GM21737 (cell line): ENCODE data around the gene CTSF.
"Not testable (repeated sequence)": the region's sequence is repeated elsewhere in the genome, so short reads cannot be mapped to it uniquely, and the experiment has no call there.

Experiments
- ATAC-seq: cut with Tn5 transposase; IDR thresholded peaks from one replicate; pipeline ENCODE4 v1.9.1; 2021; ENCODE audit warnings: mild to moderate bottlenecking, moderate library complexity; ENCODE audit not compliant: unreplicated experiment

CTSF gene

DNA sequence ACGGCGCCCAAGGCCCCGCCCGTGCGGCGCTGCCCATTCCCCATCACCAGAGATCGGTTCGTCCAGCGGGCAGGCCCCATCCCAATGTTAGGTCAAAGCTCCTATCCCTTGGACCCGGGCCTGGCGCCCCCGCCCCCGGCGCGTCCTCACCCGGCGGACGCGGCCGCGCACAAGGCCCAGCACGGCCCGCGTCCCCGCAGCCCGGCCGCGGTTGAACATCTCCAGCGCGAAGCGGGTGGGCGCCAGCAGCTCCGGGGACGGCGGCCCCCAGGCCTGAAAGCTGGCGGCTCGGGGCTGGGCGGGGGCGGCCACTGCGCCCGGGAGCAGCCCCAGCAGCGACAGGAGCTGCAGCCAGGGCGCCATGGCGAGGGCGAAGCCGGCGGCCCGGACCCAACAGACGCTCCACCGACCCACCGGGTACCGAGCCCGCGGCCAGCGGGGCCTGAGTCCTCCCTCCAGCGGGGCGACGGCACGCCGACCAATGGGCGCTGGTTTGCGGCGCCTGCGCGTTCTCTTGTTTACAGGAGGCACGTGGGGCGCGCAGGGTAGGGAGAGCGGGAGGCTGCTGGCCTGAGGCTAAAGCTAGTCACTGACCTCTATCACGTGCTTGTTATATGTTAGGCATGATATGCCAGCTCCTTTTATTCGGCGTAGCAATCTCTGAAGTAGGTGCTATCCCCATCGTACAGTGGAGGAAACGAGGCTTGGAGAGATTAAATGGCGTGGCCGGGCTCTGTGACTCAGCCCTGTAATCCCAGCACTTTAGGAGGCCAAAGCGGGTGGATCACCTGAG, at the start of gene CTSF:
Gene CTSF (minus strand): TSS at position 483 of the 793 bp plus-strand sequence. CDS start 120 bp downstream, at position 363.
- no peak for ATAC-seq

DNA sequence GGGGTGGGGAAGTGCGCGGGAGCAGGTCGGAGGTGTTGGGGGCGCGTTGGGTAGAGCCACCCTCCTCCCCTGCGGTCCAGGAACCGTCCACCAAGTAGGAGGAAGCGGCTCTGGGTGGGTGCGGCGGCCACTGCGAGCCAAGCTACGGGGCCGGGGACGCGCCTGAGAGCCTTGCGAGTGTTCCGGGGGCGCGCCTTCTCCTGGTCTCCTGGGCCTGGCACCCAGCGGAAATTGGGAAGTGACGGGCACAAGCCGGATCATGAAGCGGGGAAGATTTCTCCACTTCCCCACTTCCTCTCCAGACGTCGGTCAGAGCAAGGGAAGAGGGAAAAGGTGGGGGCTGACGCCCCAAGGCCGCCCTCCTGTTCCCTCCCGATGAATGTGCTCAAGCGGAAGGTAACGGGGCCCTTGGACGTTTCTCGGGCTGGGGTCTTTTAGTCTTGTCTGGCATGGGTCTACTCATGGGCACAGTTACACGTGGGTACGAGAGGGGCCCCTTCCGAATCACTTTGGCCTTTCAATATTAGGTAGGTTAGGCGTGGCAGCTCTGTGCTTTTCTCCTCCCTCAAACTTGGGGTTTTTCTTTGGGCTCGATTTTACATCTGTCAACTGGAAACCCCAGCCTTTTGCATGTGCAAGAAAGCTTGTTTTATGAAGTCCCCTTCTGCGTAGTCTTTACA, 48.9 kb upstream of the CTSF start:
- ATAC-seq = no peak

DNA sequence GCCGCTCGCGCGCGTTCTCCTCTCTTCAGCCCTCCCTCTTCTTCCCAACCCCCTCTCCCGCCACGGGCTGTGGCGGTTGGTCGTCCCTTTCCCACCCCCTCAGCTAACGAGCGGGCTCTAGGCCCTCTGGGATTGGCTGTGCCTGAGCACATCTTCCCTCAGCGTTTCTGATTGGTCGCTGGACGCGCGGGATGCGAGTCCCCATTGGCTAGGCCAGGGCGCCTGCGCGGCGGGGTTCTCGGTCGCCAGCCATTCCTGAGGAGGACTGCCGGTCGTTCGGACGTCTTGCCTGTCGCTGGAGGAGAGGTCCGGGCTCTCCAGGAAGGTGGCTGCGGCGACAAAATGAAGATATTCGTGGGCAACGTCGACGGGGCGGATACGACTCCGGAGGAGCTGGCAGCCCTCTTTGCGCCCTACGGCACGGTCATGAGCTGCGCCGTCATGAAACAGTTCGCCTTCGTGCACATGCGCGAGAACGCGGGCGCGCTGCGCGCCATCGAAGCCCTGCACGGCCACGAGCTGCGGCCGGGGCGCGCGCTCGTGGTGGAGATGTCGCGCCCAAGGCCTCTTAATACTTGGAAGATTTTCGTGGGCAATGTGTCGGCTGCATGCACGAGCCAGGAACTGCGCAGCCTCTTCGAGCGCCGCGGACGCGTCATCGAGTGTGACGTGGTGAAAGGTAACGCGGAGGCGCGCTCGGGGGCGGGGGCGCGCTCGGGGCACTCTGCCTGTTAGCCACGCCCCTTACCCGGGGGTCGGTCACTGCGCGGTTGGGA, 48.2 kb upstream of the CTSF start, which contains the start of gene RBM14:
Gene RBM14 (plus strand): TSS at position 252 of the 776 bp plus-strand sequence. CDS start 91 bp downstream, at position 343.
- peak; percentile 80 for ATAC-seq

DNA sequence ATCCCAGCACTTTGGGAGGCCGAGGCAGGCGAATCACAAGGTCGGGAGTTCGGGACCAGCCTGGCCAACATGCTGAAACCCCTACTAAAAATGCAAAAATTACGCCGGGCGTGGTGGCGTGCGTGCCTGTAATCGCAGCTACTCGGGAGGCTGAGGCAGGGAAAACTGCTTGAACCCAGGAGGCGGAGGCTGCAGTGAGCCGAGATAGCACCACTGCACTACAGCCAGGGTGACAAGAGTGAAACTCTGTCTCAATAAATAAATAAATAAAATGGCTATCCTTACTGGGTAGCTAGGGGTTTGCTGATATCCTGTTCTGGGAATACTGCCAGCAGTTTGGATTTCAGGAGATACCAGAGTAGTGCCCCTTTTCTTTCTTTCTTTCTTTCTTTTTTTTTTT, 45.7 kb upstream of the CTSF start:
- ATAC-seq = no peak

DNA sequence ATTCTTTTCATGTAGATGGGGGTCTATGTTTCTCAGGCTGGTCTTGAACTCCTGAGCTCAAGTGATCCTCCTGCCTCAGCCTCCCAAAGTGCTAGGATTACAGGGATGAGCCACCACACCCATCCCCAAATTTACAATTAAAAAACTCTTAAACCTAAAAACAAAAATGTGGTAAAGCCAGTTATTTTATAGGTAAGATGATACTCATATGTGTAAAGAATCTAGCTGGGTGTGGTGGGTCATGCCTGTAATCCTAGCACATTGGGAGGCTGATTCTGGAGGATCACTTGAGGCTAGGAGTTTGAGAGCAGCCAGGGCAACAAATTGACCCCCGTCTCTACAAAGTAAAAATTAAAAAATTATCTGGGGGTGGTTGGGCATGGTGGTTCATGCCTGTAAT, 44.1 kb upstream of the CTSF start:
- ATAC-seq = no peak

DNA sequence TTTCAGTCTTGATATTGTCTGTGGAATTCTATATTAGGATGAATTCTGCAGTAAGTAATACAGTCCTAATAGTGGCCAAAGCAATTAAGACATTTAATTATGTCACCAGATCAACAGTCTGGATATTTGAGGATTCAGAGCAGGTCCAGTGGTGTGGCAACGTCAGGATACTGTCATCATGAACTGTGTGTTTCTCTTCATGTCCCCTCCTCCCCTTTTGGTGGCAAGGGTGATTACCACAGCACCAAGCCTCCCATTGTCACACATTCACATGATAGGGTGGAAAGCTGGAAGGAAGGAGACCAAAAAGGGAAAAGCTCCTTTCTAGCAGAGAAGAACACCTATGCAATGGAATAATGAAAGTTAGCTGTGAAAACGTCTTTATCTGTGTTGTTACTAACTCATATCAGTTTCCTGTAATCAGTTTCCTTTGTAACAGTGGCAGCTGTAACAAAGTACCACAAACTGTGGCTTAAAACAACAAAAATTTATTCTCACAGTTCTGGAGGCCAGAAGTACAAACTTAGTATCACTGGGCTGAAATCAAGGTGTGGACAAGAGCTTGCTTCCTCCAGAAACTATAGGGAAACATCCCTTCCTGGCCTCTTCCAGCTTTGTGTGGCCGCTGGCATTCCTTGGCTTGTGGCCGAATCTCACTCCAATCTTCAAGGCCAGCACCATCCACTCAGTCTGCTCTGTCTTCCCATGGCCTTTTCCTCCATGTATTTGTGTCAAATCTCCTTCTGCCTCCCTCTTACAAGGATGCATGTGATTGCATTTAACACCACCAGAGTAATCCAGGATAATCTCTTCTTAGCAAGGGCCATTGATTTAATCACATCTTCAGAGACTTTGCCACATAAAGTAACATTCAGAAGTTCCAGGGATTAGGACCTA, 41.6 kb upstream of the CTSF start:
- no peak for ATAC-seq

- ATAC-seq = no peak
Measured at GRCh38 chr11:66607126-66607834, 38.9 kb upstream of the CTSF start.

GRCh38 chr11:66606608-66607007, 38.2 kb upstream of the CTSF start:
- ATAC-seq = not testable (repeated sequence)

- no peak for ATAC-seq
Measured at GRCh38 chr11:66604155-66604554, 35.7 kb upstream of the CTSF start.

GRCh38 chr11:66603072-66603471, 34.7 kb upstream of the CTSF start:
- no peak for ATAC-seq

- no peak for ATAC-seq
Measured at GRCh38 chr11:66600631-66601233, 32.3 kb upstream of the CTSF start.

- ATAC-seq = no peak
Measured at GRCh38 chr11:66600219-66600618, 31.8 kb upstream of the CTSF start.

- no peak for ATAC-seq
Measured at GRCh38 chr11:66598993-66599392, 30.6 kb upstream of the CTSF start.

DNA sequence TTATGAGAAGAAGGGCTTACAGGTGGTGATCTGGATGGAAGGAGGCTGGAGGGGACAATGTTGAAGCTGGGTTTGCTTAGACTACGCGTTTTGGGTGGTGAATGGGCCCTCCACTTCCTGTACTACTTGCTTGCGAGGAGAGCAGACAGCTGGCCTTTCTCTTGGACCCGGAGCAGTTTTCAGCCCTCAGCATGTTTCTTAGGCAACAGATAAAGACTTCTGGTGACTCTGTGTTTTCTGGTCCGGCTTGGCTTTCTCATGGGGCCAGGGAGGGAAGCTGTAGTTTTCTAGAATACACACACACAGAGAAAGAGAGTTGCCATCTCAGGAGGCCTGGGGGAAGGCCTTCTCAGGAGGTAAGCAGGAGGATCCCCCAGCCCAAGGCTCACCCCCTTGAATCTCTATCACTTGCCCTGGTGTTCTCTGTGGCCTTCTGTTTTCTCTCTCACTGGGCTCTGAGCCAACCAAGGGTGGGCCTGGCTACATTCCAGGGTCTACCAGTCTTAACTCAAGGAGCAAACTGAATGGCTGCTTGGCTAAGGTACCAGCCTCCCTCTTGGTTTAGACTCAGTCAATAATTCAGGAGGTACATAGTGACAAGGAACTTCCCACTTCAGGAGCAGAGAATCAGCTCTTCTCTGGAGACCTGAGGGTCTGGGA, 27.0 kb upstream of the CTSF start:
- no peak for ATAC-seq

DNA sequence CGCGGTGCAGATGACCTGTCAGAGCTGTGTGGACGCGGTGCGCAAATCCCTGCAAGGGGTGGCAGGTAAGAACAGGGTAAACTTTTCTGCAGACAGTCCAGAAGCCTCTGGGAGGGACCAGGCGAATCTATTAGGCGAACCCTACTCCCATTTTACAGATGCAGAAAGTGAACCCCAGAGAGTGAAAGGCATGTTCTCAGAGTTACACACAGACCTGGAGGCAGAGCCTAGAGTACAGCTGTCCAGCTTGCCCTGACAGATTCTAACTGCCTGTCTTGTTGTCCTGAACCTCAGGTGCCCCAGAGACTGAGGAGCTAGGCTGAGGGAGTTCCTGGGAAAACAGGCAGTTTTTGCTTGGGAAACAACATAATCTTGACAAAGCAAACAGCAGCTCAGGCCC, 25.2 kb upstream of the CTSF start:
- ATAC-seq = no peak

DNA sequence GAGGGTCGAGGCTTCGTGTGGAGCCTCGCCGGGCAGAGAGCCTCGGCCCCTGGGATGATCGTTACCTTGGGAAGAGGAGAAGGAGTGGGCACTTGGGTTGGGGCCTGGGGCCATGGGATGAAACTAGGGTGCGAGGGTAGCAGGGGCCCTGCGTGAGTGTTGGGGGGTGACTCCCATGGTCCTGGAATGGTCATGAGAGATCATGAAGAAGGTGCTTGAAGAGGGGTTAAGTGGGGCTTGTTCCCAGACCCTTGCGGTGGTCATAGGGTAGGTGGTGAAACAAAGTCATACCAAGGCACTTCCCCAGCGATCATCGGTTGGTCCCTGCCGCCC, 24.9 kb upstream of the CTSF start:
- no peak for ATAC-seq

GRCh38 chr11:66592457-66593302, 24.3 kb upstream of the CTSF start, which contains the start of the genes CCDC87 and CCS:
Gene CCDC87, minus strand, starts transcription at chr11:66593063. Its CDS starts 48 bp downstream, at chr11:66593015.
Gene CCS, plus strand, starts transcription at chr11:66593185. Its CDS starts 77 bp downstream, at chr11:66593262.
- ATAC-seq = peak; percentile 84

DNA sequence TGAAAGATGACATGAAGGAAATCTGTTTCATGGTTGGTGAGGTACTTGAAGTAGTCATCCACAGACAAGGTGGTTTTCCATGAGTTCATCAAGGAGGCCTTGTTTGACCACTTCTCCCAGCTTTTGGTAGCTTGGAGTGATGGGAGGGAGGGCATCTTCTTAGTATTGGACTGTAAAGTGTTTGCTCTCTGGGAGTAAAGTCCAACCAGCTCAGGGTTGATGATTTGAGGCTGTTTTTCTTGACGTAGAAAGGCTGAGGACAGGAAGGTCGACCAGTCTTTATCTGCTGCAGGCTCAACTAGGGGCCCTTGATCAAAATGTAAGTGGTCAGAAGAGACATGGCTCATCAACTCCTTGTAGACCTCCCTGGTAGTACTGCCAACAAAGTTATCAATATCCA, 22.8 kb upstream of the CTSF start:
- no peak for ATAC-seq
